GM13976 (cell line): ENCODE data around the gene SCGB1C2.

Experiments used
- DNase-seq: peaks from one replicate; pipeline ENCODE4 v3.0.0; 2012; ENCODE audit warnings: low spot score
- CTCF ChIP-seq: IDR thresholded peaks from 2 replicates; pipeline ENCODE4 v1.5.1; 2012; ENCODE audit warnings: borderline replicate concordance, mild to moderate bottlenecking; ENCODE audit not compliant: insufficient read depth; ENCODE audit errors: extremely low read depth, missing control alignments, control extremely low read depth
- in situ Hi-C: fragments of 300-500 bp; cut with MboI; formaldehyde crosslinking; loops from one replicate; pipeline ENCODE4 v1.12.0; 2022; ENCODE audit warnings: low sequenced_read_pairs, mixed read lengths, inconsistent platforms; ENCODE audit not compliant: unreplicated experiment

The SCGB1C2 gene

GRCh38 chr17:180381-181244 lies 43.2 kb downstream of the SCGB1C2 start:
- in situ Hi-C loops = no loop called here
- TF ChIP-seq CTCF = no peak
- DNase-seq = no peak

GRCh38 chr17:181245-182049 lies 44.1 kb downstream of the SCGB1C2 start, which contains the start of gene DOC2B:
Gene DOC2B (minus strand): TSS chr17:181650. CDS start chr17:181479, 171 bp downstream.
- in situ Hi-C loops = no loop called here
- no peak for TF ChIP-seq CTCF
- no peak for DNase-seq

GRCh38 chr17:182050-182751 lies 44.8 kb downstream of the SCGB1C2 start:
- DNase-seq = no peak
- TF ChIP-seq CTCF = no peak
- in situ Hi-C loops = no loop called here

GRCh38 chr17:183021-183420 lies 45.7 kb downstream of the SCGB1C2 start:
- no peak for TF ChIP-seq CTCF
- DNase-seq = no peak
- in situ Hi-C loops = no loop called here

GRCh38 chr17:185445-186138 lies 48.2 kb downstream of the SCGB1C2 start:
- no peak for DNase-seq
- TF ChIP-seq CTCF = no peak
- in situ Hi-C loops = no loop called here

GRCh38 chr17:187130-187529 lies 49.8 kb downstream of the SCGB1C2 start:
- no peak for TF ChIP-seq CTCF
- no peak for DNase-seq
- in situ Hi-C loops = no loop called here
